Neutrophil (primary cell): ENCODE data around the gene TMEM135.

Experiments used
- H3K27ac ChIP-seq: fragments of 200-600 bp; sonication (generic); 2 replicates; pipeline ENCODE4 v1.5.1; 2016; ENCODE audit warnings: mild to moderate bottlenecking, moderate library complexity
- H3K27me3 ChIP-seq: fragments of 200-600 bp; sonication (generic); 2 replicates; pipeline ENCODE4 v1.6.0; 2016; ENCODE audit warnings: mild to moderate bottlenecking
- H3K36me3 ChIP-seq: fragments of 200-600 bp; sonication (generic); 2 replicates; pipeline ENCODE4 v1.5.1; 2017
- H3K4me1 ChIP-seq, 2 experiments: fragments of 200-600 bp in 1 of 2; sonication (generic) in 1 of 2; 1 replicate in 1 of 2; 2 replicates in 1 of 2; pipeline versions ENCODE4 v1.5.1 to v1.6.1; 2013 to 2016; ENCODE audit warnings: low read depth in 1 of 2, low read length in 1 of 2, mild to moderate bottlenecking in 1 of 2, moderate library complexity in 1 of 2; ENCODE audit not compliant: control insufficient read depth in 1 of 2, insufficient read depth in 1 of 2
- H3K4me3 ChIP-seq, 2 experiments: fragments of 200-600 bp in 1 of 2; sonication (generic) in 1 of 2; 1 replicate in 1 of 2; 2 replicates in 1 of 2; pipeline ENCODE4 v1.5.1; 2013 to 2016; ENCODE audit warnings: low read depth in 1 of 2, low read length in 1 of 2, mild to moderate bottlenecking in 1 of 2, moderate library complexity in 1 of 2
- H3K9me3 ChIP-seq: fragments of 200-600 bp; sonication (generic); 2 replicates; pipeline ENCODE4 v1.5.1; 2016
- TF ChIP-seq, protein P1 (sequence below): fragments of 200-600 bp; sonication (generic); IDR thresholded peaks from 2 replicates; pipeline ENCODE4 v1.5.1; 2016; ENCODE audit warnings: antibody characterized with exemption

Gene TMEM135

DNA sequence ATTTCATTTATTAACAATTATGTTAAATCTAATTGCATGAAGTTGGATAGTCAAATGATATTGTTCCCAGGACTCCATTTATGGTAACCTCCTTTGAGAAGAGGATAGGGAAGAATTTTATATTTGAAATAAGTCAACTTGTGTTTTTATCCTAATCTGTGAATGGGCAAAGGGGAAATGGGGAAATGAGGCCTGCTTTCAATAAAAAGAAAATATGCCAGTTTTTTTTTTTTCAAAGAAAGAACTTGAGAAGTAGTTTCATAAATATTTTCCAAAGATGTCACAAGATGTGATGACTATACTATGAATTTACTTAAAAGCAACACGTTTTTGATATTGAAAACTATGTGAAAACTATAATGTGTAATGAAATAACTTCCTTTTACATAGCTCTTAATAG is 201.8 kb downstream of the TMEM135 start:
- TF ChIP-seq, protein P1, sequence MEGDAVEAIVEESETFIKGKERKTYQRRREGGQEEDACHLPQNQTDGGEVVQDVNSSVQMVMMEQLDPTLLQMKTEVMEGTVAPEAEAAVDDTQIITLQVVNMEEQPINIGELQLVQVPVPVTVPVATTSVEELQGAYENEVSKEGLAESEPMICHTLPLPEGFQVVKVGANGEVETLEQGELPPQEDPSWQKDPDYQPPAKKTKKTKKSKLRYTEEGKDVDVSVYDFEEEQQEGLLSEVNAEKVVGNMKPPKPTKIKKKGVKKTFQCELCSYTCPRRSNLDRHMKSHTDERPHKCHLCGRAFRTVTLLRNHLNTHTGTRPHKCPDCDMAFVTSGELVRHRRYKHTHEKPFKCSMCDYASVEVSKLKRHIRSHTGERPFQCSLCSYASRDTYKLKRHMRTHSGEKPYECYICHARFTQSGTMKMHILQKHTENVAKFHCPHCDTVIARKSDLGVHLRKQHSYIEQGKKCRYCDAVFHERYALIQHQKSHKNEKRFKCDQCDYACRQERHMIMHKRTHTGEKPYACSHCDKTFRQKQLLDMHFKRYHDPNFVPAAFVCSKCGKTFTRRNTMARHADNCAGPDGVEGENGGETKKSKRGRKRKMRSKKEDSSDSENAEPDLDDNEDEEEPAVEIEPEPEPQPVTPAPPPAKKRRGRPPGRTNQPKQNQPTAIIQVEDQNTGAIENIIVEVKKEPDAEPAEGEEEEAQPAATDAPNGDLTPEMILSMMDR: no peak
- no peaks in the 10 kb centered on the region for H3K4me1 ChIP-seq
- no peaks in the 10 kb centered on the region for H3K36me3 ChIP-seq
- no peak overlapping the region for H3K27ac ChIP-seq
- no peaks in the 10 kb centered on the region for H3K9me3 ChIP-seq
- no peak overlapping the region for H3K4me3 ChIP-seq
- no peaks in the 10 kb centered on the region for H3K27me3 ChIP-seq

DNA sequence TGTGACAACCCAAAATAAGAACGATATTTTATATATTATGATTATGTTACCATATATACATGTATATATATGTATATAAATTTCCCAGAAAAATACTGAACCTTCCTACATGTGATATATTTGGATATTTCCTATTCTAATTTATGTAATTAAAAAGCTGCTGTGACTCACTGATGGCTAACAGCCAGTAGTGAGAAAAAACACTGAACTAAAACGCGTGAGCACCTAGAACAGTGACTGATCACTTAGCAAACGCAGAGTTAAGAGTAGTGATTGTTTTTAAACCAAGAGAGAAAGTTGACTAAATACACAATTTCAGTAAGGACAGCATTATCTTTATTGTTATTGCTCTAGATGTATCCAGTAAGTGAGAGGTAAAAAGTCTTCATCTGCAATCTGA is 213.8 kb downstream of the TMEM135 start:
- no peaks in the 10 kb centered on the region for H3K27me3 ChIP-seq
- TF ChIP-seq, protein P1: no peak
- no peaks in the 10 kb centered on the region for H3K36me3 ChIP-seq
- H3K4me3 ChIP-seq: no peak overlapping the region
- no peaks in the 10 kb centered on the region for H3K4me1 ChIP-seq
- no peaks in the 10 kb centered on the region for H3K9me3 ChIP-seq
- no peak overlapping the region for H3K27ac ChIP-seq

DNA sequence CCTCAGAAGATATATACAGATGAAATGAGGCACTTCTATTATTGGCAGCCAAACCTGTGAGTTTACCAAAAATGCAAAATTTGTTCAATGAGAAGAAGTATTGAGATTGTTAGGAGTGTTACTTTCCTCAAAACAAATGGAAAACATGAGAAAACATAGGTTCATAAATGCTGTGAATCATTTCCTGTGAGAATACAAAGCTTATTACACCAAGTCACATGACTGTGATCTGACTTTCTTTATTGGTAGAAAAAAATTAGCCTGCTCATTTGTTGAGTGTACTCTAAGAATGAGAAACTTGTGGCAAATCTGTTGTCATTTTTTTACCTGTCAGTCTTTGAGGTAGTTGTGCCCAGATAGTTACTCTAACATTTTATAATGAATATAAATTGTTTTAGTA is 215.1 kb downstream of the TMEM135 start:
- H3K4me1 ChIP-seq: no peaks in the 10 kb centered on the region
- H3K4me3 ChIP-seq: no peak overlapping the region
- H3K27ac ChIP-seq: no peak overlapping the region
- no peaks in the 10 kb centered on the region for H3K27me3 ChIP-seq
- H3K9me3 ChIP-seq: no peaks in the 10 kb centered on the region
- no peaks in the 10 kb centered on the region for H3K36me3 ChIP-seq
- TF ChIP-seq, protein P1: no peak

DNA sequence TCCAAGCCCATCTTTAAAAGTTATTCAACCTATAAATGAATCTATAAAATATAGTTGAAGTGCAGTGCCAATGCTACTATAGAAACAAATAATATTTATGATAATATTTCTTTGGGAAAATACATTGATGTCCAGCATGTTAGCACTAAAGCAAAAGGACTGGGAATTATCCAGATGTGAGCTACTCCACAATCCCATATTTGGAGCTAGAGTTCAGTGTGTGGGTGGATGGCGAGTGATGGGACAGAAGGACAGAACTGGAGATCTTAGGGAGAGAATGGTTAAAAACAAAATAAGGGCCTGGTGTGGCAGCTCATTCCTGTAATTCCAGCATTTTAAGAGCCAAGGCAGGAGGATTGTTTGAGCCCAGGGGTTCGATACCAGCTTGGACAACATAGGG is 216.8 kb downstream of the TMEM135 start:
- H3K4me3 ChIP-seq: no peak overlapping the region
- TF ChIP-seq, protein P1: no peak

DNA sequence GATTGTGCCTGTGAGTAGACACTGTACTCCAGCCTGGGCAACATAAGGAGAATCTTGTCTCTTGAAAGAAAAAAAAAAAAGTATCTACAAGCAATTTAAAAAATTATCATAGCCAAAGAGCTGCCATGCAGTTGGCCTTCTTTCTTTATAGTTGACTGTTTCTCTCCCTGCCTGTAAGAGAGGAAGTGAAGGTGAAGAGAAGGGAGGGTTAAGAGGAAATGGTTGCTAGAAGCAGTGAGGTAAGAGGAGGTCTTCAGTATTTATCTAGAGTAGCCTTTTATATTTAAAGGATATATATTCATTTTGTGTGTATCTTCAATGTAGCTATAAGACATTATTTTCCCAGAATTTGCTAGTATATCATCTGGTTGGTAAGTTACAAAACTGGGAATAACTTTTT is 217.9 kb downstream of the TMEM135 start:
- Histone ChIP-seq H3K27me3 (no peaks in the 10 kb centered on the region), H3K4me3 (no peak overlapping the region), H3K27ac (no peak overlapping the region), H3K9me3 (no peaks in the 10 kb centered on the region), H3K36me3 (no peaks in the 10 kb centered on the region), H3K4me1 (no peaks in the 10 kb centered on the region)
- TF ChIP-seq, protein P1: no peak

More for the DNA sequence above, 216.8 kb downstream of the TMEM135 start:
- Histone ChIP-seq H3K9me3 (no peaks in the 10 kb centered on the region), H3K27me3 (no peaks in the 10 kb centered on the region), H3K27ac (no peak overlapping the region), H3K36me3 (no peaks in the 10 kb centered on the region), H3K4me1 (no peaks in the 10 kb centered on the region)
